Measurements from ENCODE around the gene EXOC3L1. TPM values are rescaled to one million over a fixed set of nuclear protein-coding genes. Genes with fewer than 3 reads are reported as not detected.

Gene EXOC3L1
- total RNA-seq, 1 donor from 2014 or later: 1.3 TPM

Small RNA genes lying within 50 kb of the gene (microRNA-seq; reads per million reads assigned to microRNA genes)
- gene MIR328: 135 reads per million, percentile 60 among the genes with 10 or more reads in this experiment

Other genes with a start within 250 kb of the EXOC3L1 start
- 0.71 TPM for gene CES3, start 228.9 kb downstream of the EXOC3L1 start, total RNA-seq
- gene CES4A, start 201.5 kb downstream of the EXOC3L1 start, total RNA-seq: 13.2 TPM
- 60.3 TPM for gene CBFB, start 161.0 kb downstream of the EXOC3L1 start, total RNA-seq
- 13.2 TPM for gene PHAF1, start 80.2 kb downstream of the EXOC3L1 start, total RNA-seq
- gene B3GNT9, start 39.1 kb downstream of the EXOC3L1 start, total RNA-seq: 13.9 TPM
- gene TRADD, start 30.2 kb downstream of the EXOC3L1 start, total RNA-seq: 11.3 TPM
- gene FBXL8, start 30.2 kb downstream of the EXOC3L1 start, total RNA-seq: 10.1 TPM
- gene HSF4, start 25.4 kb downstream of the EXOC3L1 start, total RNA-seq: 123 TPM
- gene NOL3, start 19.6 kb downstream of the EXOC3L1 start, total RNA-seq: 37.9 TPM
- 25.7 TPM for gene MATCAP1, start 6.2 kb downstream of the EXOC3L1 start, total RNA-seq
- gene E2F4, start 2.0 kb upstream of the EXOC3L1 start, total RNA-seq: 45.0 TPM
- 2.0 TPM for gene ELMO3, start 9.0 kb upstream of the EXOC3L1 start, total RNA-seq
- 24.6 TPM for gene TMEM208, start 37.0 kb upstream of the EXOC3L1 start, total RNA-seq
- 35.3 TPM for gene FHOD1, start 57.3 kb upstream of the EXOC3L1 start, total RNA-seq
- 1.2 TPM for gene SLC9A5, start 58.8 kb upstream of the EXOC3L1 start, total RNA-seq
- 15.0 TPM for gene PLEKHG4, start 89.4 kb upstream of the EXOC3L1 start, total RNA-seq
- gene KCTD19, start 136.6 kb upstream of the EXOC3L1 start, total RNA-seq: 0.53 TPM
- 1.5 TPM for gene LRRC36, start 136.7 kb upstream of the EXOC3L1 start, total RNA-seq
- 12.5 TPM for gene TPPP3, start 203.4 kb upstream of the EXOC3L1 start, total RNA-seq
- gene ZDHHC1, start 226.3 kb upstream of the EXOC3L1 start, total RNA-seq: 16.3 TPM
- gene HSD11B2, start 241.0 kb upstream of the EXOC3L1 start, total RNA-seq: 0.53 TPM